Ishikawa (cell line): ENCODE measurements around the gene SLC35A5.

Experiments used
- CEBPB ChIP-seq: IDR thresholded peaks from 2 replicates; pipeline ENCODE4 v1.6.1; 2012
- CREB1 ChIP-seq: IDR thresholded peaks from 2 replicates; pipeline ENCODE4 v1.6.1; 2012; ENCODE audit warnings: low read depth
- EGR1 ChIP-seq: IDR thresholded peaks from 2 replicates; pipeline ENCODE4 v1.6.1; 2012
- EP300 ChIP-seq: IDR thresholded peaks from 2 replicates; pipeline ENCODE4 v1.6.1; 2012; ENCODE audit warnings: borderline replicate concordance
- FOXM1 ChIP-seq: IDR thresholded peaks from 2 replicates; pipeline ENCODE4 v1.6.1; 2012; ENCODE audit warnings: low read depth, borderline replicate concordance
- NFIC ChIP-seq: IDR thresholded peaks from 2 replicates; pipeline ENCODE4 v1.6.1; 2012
- RAD21 ChIP-seq: IDR thresholded peaks from 2 replicates; pipeline ENCODE4 v1.6.1; 2012; ENCODE audit warnings: low read depth
- TAF1 ChIP-seq: IDR thresholded peaks from 2 replicates; pipeline ENCODE4 v1.6.1; 2012; ENCODE audit warnings: low read depth, mild to moderate bottlenecking
- TCF12 ChIP-seq: IDR thresholded peaks from 2 replicates; pipeline ENCODE4 v1.6.1; 2012; ENCODE audit warnings: low read depth
- TEAD4 ChIP-seq: IDR thresholded peaks from 2 replicates; pipeline ENCODE4 v1.6.1; 2012
- YY1 ChIP-seq: IDR thresholded peaks from 2 replicates; pipeline ENCODE4 v1.6.1; 2012; ENCODE audit warnings: low read depth
- ZBTB7A ChIP-seq: IDR thresholded peaks from 2 replicates; pipeline ENCODE4 v1.6.1; 2012; ENCODE audit warnings: low read depth
- TF ChIP-seq, protein P1 (sequence below): IDR thresholded peaks from 2 replicates; pipeline ENCODE4 v1.6.1; 2012; ENCODE audit warnings: low read depth, mild to moderate bottlenecking
- TF ChIP-seq, protein P2 (sequence below): IDR thresholded peaks from 2 replicates; pipeline ENCODE4 v1.6.1; 2012
- TF ChIP-seq, protein P3 (sequence below): IDR thresholded peaks from 2 replicates; pipeline ENCODE4 v1.6.1; 2012

The SLC35A5 gene

DNA sequence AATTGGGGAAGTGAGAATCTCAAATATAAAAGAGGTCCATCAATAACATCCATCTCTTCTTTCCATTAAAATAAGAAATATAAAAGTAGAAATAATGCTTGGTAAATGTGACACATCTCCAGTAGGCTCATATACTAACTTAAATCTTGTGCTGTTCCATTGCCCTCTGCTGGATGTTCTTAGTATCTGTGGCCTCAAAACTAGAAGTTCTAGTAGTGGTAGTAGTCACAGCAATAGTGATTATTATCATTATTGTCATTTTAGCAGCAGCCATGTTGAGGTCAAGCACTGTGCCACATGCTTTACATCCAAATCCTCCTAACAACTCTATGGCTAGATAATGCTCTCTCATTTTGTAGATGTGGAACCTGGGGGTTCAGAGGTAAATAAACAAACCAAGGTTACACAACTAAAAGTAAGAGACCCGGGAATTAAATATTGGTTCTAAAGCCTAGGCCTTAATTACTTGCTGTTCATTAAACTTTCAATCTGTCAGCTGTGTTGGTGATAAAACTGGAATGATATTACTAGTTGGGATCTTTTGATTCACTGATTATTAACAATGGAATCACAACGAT, 42.3 kb upstream of the SLC35A5 start:
- TF ChIP-seq, protein P1, sequence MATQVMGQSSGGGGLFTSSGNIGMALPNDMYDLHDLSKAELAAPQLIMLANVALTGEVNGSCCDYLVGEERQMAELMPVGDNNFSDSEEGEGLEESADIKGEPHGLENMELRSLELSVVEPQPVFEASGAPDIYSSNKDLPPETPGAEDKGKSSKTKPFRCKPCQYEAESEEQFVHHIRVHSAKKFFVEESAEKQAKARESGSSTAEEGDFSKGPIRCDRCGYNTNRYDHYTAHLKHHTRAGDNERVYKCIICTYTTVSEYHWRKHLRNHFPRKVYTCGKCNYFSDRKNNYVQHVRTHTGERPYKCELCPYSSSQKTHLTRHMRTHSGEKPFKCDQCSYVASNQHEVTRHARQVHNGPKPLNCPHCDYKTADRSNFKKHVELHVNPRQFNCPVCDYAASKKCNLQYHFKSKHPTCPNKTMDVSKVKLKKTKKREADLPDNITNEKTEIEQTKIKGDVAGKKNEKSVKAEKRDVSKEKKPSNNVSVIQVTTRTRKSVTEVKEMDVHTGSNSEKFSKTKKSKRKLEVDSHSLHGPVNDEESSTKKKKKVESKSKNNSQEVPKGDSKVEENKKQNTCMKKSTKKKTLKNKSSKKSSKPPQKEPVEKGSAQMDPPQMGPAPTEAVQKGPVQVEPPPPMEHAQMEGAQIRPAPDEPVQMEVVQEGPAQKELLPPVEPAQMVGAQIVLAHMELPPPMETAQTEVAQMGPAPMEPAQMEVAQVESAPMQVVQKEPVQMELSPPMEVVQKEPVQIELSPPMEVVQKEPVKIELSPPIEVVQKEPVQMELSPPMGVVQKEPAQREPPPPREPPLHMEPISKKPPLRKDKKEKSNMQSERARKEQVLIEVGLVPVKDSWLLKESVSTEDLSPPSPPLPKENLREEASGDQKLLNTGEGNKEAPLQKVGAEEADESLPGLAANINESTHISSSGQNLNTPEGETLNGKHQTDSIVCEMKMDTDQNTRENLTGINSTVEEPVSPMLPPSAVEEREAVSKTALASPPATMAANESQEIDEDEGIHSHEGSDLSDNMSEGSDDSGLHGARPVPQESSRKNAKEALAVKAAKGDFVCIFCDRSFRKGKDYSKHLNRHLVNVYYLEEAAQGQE: no peak
- peak; percentile 69 for TF ChIP-seq RAD21

DNA sequence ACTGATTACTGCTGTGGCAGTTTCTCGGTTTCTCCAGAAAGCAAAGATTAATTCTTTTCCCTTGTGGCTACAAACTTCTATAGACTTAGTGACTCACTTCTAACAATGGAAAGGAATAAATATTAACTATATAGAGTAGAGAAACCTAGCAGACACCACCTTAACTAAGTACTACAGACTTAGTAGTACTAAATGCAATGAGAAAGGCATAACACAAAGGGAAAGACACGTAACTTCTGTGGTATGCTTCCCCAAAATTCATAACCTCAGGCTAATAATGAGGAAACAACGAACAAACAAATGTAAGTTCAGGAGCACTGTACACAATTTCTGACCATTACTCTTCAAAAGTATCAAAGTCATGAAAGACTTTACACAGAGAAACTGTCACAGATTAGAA, 31.3 kb upstream of the SLC35A5 start:
- TF ChIP-seq RAD21: no peak
- no peak for TF ChIP-seq CREB1
- TF ChIP-seq EP300: no peak
- TF ChIP-seq TEAD4: no peak
- no peak for TF ChIP-seq NFIC
- TF ChIP-seq, protein P2, sequence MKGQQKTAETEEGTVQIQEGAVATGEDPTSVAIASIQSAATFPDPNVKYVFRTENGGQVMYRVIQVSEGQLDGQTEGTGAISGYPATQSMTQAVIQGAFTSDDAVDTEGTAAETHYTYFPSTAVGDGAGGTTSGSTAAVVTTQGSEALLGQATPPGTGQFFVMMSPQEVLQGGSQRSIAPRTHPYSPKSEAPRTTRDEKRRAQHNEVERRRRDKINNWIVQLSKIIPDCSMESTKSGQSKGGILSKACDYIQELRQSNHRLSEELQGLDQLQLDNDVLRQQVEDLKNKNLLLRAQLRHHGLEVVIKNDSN: no peak
- TF ChIP-seq FOXM1: no peak
- no peak for TF ChIP-seq TAF1
- TF ChIP-seq YY1: no peak
- TF ChIP-seq ZBTB7A: no peak
- TF ChIP-seq, protein P3, sequence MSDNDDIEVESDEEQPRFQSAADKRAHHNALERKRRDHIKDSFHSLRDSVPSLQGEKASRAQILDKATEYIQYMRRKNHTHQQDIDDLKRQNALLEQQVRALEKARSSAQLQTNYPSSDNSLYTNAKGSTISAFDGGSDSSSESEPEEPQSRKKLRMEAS: no peak
- no peak for TF ChIP-seq CEBPB

DNA sequence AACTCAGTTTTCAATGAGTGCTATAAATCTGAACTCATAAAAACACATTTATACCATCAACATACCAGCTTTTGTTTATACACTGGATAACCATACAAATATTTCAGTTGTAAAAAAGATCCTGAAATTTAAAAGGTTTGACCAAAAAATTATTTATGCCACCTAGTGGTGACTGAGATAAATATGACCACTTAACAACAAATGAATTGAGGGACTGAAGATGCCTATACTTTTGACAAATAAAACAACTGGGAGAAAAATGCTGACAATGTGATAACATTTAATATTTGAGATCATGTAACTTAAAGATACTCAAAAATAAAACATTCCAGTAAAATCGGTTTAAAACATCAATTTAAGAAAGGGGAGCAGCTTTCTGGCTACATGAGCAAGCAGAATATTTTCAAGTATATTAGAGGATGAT, 30.5 kb upstream of the SLC35A5 start:
- TF ChIP-seq, protein P2: no peak
- TF ChIP-seq EGR1: no peak
- no peak for TF ChIP-seq CREB1
- no peak for TF ChIP-seq TEAD4
- TF ChIP-seq TCF12: no peak
- no peak for TF ChIP-seq TAF1
- no peak for TF ChIP-seq ZBTB7A
- TF ChIP-seq, protein P1: no peak
- no peak for TF ChIP-seq NFIC
- no peak for TF ChIP-seq FOXM1
- no peak for TF ChIP-seq CEBPB
- TF ChIP-seq RAD21: no peak

DNA sequence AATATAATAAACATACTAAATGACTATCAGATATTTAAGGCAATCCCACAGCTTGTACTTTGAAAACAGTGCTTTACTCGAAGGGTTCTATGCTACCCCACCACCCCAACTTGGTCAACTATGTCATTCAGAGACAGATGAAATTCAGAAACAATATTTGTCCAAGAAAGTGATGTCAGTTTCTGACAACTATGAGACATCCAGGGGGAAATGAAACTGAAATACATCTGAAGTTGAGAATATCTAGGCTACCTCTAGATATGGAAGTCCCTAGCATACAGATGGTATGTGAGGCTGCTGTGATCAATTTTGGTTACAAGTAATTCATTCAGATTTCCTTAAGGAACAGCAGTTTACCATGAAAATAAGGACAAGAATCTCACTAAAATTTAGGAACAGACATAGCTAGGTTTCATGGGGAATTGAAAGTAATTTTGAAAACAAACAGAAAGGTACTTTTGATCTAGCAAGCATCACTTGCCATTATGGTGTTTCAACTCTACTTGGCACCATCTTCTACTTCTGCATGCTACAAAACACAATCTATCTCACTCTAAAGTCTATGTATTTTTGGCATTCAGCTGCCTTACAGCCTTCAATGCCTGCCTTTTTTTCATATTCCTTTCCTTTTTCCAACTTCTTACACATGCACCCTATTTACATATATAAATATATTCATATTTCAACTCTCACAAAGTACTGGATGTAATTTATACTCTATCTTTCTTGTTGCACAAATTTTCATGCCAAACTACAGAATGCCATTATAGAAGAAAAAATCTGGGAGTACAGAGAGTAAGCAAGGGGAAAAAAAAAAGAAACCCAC, 21.8 kb upstream of the SLC35A5 start:
- no peak for TF ChIP-seq ZBTB7A

DNA sequence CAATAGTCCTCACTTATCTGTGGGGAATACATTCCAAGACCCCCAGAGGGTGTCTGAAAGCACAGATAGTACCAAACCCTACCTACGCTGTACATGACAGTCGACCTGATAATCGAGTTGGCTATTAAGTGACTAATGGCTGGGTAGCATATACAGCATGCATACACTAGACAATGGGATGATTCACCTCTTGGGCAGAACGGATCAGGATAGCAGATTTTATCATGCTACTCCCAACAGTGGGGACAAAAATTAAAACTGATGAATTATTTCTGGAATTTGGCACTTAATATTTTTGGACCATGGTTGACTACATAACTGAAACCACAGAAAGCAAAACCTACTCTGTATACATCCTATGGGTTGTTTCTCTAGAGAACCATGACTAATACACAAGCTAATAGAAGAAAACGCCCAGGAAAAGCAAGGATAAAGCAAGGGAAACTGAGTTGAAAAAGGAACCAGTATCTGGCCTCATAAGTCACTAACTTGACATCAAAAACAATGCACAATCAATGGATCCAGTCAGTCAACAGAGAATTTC, 15.6 kb upstream of the SLC35A5 start:
- TF ChIP-seq ZBTB7A (no peak), TEAD4 (no peak), TAF1 (no peak), TCF12 (no peak), NFIC (no peak), CREB1 (no peak), CEBPB (no peak), YY1 (no peak)
- TF ChIP-seq, protein P1: no peak
